GM10266 (cell line): ENCODE measurements around the gene TYW1B.
"Not testable (repeated sequence)": the region's sequence is repeated elsewhere in the genome, so short reads cannot be mapped to it uniquely, and the experiment has no call there.

Experiments
- DNase-seq: peaks from one replicate; pipeline ENCODE4 v3.0.0; 2012; ENCODE audit errors: extremely low spot score
- TF ChIP-seq, protein P1 (sequence below): IDR thresholded peaks from 2 replicates; pipeline ENCODE4 v1.5.1; 2012; ENCODE audit warnings: mild to moderate bottlenecking, low read depth; ENCODE audit not compliant: control insufficient read depth, insufficient read depth; ENCODE audit errors: missing control alignments

TYW1B gene

DNA sequence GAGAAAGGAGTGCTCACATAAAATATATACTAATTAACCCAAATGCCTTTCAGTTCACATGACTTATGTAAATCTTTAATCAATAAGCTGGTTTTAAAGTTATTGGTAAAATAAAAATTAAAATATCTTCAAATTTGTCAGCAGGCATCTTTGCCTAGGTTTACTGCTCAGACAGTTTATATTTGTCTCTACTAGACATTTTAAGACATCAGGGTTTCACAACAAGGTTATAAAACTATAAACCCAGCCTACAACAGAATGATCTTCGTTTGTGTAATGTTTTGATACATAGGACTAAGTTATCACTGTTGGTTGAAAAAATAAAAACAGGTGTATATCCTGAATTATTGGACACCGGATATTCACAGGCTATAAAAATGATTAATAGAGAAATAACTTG, 67.4 kb downstream of the TYW1B start:
- TF ChIP-seq, protein P1, sequence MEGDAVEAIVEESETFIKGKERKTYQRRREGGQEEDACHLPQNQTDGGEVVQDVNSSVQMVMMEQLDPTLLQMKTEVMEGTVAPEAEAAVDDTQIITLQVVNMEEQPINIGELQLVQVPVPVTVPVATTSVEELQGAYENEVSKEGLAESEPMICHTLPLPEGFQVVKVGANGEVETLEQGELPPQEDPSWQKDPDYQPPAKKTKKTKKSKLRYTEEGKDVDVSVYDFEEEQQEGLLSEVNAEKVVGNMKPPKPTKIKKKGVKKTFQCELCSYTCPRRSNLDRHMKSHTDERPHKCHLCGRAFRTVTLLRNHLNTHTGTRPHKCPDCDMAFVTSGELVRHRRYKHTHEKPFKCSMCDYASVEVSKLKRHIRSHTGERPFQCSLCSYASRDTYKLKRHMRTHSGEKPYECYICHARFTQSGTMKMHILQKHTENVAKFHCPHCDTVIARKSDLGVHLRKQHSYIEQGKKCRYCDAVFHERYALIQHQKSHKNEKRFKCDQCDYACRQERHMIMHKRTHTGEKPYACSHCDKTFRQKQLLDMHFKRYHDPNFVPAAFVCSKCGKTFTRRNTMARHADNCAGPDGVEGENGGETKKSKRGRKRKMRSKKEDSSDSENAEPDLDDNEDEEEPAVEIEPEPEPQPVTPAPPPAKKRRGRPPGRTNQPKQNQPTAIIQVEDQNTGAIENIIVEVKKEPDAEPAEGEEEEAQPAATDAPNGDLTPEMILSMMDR: no peak
- no peak for DNase-seq

DNA sequence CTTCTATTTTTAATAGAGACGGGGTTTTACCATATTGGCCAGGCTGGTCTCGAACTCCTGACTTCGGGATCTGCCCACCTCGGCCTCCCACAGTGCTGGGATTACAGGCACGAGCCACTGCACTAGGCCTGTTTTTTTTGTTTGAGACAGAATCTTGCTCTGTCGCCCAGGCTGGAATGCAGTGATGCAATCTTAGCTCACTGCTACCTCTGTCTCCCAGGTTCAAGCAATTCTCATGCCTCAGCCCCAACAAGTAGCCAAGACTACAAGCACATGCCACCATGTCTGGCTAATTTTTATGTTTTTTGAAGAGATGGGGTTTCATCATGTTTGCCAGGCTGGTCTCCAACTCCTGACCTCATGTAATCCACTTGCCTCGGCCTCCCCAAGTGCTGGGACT, 73.7 kb downstream of the TYW1B start:
- TF ChIP-seq, protein P1: no peak
- no peak for DNase-seq

DNA sequence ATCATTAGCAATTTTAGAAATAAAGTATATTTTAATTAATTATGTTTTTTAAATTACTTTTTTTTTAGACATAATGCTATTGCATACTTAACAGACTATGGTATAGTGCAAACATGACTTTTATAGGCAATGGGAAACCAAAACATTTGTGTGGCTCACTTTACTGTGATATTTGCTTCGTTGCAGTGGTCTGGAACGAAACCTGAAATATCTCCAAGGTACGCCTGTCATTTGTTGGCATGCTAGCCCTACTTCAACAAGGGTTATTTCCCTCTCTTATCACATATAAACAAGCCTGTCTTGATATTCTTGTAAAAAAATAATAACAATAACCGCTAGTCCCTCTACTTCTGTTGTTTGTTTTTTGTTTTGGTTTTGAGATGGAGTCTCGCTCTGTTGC, 74.2 kb downstream of the TYW1B start:
- DNase-seq: no peak
- TF ChIP-seq, protein P1: no peak

DNA sequence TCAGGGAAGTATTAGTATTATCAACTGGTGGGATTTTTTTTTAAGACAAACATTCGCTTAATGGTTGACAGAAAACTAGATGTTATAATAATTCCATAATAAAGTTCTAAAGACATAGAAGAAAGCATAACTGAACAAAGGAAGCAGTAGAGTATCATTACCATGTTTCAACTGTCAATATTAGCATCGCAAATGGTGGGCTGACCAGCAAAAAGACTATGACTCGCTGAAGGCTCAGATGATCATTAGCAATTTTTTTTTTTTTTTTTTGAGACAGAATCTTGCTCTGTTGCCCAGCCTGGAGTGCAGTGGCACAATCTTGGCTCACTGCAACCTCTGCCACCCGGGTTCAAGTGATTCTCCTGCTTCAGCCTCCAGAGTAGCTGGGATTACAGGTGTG, 74.8 kb downstream of the TYW1B start:
- DNase-seq: not testable (repeated sequence)

DNA sequence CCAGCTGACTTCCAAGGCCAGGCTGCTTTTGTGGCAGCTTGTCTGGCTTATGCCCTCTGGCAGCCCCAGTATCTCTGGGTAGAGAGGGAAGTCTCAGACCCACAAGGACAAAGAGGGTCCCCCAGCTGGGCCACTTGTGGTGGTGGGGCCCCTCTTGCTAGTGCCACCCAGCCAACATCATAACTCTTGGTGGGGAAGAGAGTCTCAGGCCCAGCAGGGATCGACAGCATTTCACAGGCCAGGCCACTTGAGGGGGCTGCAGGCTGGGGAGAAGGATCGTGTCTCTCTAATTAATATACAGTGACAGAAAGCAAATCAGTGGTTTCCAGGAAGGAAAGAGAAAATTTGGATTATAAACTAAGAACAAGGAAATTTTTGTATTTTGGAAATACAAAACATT, 76.0 kb downstream of the TYW1B start:
- TF ChIP-seq, protein P1: no peak

DNA sequence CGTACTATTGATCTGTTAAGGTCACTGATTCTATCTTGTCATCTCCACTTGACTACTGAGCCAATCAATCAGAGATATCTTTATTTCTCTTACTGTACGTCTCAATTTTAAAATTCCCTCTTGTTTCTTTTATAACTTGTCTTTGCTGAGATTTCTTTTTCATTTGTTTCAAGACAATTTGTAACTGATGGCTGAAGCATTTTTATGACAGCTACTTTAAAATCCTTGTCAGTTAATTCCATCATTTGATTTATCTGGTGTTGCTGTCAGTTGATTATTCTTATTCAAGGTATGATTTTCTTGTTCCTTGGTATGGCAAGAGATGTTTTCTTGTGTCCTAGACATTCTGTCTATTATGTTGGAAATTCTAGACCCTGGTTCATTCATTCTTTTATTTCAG, 76.6 kb downstream of the TYW1B start:
- DNase-seq: no peak
- TF ChIP-seq, protein P1: no peak

More for the DNA sequence above, 76.0 kb downstream of the TYW1B start:
- no peak for DNase-seq

DNA sequence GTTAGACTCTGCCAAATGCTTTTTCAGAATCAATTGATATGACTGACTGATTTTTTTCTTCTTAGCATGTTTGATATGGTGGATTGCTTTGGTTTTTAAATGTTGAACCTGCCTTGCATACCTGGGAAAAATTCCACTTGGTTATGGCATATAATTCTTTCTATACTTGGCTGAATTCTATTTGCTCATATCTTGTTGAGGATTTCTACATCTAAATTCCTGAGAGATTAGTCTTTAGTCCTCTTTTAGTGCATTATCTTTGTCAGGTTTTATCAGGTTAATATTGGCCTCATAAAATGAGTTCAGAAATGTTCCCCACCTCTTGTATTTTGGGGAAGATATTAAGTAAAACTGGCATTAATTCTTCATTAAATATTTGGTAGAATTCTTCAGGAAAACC, 79.4 kb downstream of the TYW1B start:
- not testable (repeated sequence) for DNase-seq

DNA sequence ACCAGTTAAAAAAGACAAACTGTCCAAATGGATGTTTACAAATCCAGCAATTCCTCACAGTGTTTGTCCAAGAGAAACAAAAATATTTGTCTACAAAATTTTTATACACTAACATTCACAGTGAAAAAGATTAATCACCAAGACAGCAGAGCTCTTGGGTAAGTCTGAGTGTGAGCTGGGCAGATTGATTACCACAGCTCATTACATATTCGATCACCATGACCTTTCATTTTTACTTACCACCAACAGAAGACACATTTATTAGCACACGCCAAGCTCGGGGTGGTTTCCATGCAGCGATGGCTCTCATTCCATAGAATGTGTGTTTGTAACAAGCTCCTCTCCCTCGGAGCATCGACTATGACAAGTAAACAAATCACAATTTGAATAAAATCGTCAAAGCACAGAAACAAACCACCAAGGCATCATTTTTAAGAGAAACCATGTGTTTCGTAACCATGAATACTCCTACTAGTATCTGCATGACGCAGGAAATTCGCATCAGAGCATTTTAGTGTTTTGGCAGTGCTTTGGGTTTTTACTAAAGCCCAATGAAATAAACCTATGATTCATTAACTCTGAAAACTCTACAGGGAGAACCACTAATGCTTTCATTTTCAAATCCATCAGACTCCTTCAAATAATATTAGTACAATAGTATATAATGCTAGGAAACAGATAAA, 83.6 kb downstream of the TYW1B start:
- DNase-seq: not testable (repeated sequence)

DNA sequence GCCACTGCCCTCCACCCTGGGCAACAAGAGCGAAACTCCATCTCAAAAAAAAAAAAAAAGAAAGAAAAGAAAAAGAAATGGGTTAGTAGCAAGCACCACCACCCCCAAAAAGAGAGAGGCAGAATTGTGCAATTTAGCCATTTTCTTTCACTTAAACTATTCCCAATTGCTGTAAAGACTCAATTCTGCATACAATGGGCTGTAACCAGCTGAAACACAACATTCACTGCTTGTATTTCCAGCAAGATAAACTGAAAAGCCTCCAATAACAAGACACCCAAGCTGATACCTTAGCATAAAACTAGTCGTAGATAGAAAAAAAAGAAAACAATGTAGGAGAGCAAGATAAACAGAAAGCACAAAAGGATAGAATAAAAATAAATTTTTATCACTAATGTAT, 84.2 kb downstream of the TYW1B start:
- DNase-seq: not testable (repeated sequence)

DNA sequence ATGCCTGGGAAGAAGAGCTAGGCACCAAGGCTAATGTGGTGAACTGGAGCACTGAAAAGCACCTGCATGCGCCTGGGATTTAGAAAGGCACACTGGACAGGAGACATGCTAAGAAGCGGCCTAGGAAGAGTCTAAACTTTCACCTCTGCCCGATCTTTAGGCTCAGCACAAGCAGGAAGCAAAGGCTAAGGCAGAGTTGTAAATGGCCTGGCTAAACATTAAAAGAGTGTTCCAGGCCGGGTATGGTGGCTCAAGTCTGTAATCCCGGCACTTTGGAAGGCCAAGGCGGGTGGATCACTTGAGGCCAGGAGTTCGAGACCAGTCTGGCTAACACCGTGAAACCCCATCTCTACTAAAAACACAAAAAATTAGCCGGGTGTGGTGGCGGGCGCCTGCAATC, 88.3 kb downstream of the TYW1B start:
- DNase-seq: not testable (repeated sequence)

DNA sequence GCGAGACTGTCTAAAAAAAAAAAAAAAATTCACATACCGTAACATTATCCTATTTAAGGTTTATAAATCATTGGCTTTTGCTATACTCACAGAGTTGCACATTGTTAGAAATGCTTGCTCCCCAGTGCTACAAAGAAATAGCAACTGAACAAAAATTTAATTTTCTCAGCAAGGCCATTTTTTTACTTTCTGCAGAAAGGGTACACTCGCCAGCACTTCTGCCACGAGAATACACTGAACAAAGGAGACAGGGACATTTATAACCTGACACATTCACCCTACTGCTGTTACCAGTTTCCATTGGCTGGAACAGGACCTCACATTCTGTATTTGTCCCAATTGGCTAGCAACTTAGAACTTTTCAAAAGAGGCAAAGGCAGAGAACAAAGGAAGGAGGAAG, 92.1 kb downstream of the TYW1B start:
- DNase-seq: not testable (repeated sequence)

DNA sequence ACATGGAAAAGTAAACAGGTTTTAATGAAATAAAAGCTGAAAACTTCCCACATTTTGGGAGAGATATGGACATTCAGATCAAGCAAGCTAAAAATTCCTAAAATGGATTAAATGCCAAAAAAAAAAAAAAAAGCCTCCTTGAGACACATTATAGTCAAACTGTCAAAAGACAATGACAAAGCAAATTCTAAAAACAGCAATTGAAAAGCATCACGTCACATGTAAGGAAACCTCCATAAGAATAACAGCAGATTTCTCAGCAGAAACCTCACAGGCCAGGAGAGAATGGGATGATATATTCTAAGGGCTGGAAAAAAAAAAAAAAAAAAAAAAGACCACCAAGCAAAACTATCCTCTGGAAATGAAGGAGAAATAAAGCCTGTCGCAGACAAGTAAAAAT, 97.2 kb downstream of the TYW1B start:
- DNase-seq: not testable (repeated sequence)

DNA sequence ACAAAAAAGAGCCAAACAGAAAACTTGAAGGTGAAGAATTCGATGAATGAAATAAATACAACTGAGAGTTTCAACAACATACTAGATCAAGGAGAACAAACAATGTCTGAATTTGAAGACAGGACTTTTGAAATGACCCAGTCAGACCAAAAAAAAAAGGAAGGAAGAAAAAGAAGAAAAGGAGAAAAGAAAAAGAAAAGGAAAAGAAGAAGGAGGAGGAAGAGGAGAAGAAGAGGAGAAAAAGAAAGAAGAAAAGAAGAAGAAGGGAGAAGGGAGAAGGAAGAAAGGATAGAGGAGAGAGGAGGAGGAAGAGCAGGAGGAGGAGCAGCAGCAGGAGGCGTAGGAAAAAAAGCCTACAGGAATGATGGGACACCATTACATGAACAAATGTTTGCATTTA, 97.6 kb downstream of the TYW1B start:
- DNase-seq: not testable (repeated sequence)

DNA sequence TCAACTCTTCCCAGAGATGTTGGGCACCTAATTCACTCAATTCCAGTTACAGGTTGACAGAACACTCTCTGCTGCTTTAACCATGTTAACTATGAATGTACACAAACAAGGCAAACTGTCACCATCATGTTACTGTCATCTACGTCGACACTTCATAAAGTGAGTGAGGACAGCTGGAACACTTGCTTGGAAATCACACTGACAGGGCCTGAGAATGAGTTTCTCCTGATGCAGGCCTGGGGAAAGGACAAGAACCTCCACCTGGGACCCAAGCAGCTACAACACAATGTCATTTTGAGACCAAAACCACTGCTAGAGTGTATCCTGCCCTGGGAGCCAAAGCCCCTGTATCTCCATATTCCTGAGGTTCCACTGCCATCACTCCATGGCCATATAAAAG, 98.9 kb downstream of the TYW1B start:
- not testable (repeated sequence) for DNase-seq

DNA sequence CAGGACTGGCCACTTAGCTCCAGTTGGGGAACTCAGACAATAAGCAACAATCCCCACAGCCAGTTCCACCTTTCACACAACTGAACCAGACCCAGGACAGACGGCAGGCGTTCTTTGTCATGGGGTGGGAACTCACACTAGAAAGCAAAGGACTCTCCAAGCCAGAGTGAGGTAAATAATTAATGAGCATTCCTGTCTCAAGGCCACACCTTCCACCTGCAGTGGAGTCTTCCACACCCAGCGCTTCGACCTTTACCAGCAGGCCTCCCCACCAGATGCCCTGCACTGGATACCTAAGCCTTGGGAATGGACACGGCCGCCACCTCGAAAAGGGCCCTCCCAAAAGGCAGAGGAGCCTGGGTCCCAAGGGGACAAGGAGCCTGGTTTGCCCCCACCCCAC, 105.3 kb downstream of the TYW1B start:
- DNase-seq: not testable (repeated sequence)
